ENCODE measurements around the gene NTHL1.

Gene NTHL1

DNA sequence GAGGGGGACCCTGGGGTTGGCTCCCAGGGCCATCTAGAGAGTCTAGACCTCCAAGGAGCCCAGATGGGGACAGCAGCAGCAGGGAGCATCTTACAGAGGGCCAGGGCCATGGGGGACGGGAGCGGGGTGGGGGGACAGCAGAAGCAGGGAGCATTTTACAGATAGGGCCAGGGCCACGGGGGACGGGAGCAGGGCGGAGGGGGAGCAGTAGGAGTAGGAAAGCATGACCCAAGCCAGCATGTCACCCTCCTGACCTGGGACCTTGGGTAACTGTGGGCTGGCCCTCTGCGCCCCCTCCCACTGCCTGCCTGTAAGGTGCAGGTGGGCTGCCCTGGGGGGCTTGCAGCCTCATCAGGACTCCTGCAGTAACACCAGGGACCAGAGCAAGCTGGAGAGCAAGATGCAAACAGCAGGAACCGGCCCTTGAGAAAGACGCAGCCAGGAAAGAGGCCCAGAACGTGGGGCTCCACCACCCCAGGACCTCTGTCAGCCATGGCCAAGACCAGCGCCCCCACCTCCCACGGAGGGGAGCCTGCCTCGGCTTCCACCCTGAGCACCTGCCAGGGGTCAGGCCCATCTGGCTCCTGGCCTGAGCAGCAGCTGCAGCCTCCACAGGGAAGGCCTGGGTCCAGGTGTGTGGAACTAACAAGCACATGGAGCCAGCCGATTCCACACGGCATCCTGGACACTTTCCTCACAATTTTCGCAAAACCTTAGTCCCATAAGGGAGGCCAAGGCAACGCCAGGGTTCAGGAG is 40.4 kb downstream of the NTHL1 start:
- DNase-seq: no peak

DNA sequence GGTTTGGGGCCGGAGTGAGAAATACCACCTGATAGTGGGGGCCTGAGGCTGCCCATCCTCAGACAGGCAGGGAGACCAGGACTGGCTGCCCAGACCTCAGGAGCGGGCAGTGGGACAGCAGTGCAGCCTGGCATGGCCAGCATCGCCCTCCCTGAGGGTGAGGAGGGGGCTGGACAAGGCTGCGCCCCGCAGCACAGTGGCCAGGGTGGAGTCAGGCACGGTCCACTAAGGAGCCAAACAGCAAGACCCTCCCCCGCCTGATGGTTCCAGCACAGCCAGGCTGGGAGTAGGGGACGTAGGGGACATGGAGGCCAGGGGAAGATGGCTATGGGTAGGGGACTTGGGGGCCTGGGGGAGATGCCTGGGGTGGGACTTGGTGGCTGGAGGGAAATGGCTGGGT is 41.3 kb downstream of the NTHL1 start:
- no peak for DNase-seq

DNA sequence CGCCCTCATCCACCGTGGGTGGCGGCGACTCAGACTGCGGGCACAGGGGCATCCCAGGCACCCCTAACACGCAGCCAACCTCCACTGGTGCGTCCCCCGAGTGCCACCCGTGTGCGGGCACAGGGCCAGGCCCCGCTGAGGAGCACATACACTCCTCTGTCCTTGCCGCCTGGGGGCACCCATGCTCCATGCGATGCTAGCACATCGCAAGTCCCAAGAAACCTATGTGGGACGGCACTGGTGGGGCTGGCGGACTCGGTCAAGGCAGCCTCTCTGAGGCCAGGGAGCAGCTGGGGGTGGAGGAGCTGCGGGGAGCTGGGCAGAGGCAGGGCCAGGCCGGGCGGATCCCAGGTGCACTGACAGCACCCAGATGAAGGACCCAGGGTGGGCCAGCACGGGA is 42.0 kb downstream of the NTHL1 start:
- DNase-seq: no peak

DNA sequence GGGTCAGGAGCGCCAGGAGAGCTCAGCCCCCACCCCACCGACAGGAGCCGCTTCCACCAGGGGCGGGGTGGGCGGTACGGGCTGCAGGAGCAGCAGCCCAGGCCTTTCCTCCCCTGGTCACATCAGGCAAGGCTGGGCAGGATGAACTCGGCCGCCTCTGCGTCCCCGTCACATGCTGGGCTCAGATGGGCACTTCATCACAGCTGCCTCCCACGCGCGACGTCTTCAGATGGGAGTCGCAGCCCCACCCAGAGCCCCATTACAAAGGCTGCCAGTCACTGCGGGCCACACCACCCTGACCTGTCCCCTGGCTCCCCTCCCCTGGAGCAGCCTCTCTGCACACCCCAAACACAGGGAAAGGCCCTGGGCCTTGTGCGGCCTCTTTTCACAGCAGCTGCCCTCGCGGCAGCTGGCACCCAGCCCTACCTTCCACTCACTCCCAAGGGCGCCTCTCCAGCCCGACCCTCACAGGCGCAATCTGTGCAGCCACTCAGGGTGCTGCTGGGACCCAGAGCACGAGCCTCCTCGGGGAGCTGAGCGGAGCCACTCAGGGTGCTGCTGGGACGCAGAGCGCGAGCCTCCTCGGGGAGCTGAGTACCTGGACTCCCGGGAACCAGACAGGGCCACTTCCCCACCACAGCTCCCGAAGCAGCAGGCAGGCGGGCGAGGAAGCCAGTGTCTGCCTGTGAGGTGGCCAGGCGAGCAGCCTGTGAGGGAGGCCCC is 42.7 kb downstream of the NTHL1 start:
- no peak for DNase-seq

DNA sequence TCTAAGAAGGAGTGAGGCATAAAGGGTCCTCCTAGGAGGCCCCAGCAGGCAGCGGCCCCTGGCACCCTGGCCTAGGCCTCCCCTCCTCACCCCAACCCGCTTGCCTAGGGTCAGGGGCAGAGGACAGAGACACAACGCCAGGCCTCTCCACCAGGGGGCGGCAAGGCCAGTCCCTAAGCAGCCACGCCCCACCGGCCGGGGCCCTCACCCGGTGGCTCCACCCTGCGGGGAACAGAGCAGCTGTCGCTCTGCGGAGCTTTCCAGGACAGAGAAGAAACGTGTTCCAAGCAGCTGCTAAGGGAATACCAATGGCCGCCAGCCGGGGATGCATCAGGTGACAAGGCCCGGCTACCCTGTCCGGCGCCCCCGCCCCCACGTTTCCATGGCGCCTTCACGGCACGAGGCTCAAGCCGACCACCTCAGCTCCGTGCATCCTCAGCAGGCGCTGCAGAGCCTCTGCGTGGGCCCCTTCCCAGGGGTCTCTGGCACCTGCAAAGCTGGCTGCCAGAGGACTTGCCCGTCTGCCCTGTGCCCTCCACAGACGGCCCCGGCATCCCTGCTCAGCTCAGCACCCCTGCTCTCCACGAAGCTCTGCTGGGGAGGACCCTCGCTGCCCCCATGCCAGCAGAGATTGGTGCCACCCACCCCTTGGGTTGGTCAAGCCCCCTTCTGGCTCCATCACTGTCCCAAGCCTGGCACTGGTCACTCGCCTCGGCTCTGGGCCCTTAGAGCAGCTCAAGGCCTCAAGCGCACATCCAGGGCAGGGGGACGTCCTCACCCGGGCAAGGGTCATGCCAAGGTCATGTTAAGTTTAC is 43.6 kb downstream of the NTHL1 start:
- peak; percentile 96 for DNase-seq

DNA sequence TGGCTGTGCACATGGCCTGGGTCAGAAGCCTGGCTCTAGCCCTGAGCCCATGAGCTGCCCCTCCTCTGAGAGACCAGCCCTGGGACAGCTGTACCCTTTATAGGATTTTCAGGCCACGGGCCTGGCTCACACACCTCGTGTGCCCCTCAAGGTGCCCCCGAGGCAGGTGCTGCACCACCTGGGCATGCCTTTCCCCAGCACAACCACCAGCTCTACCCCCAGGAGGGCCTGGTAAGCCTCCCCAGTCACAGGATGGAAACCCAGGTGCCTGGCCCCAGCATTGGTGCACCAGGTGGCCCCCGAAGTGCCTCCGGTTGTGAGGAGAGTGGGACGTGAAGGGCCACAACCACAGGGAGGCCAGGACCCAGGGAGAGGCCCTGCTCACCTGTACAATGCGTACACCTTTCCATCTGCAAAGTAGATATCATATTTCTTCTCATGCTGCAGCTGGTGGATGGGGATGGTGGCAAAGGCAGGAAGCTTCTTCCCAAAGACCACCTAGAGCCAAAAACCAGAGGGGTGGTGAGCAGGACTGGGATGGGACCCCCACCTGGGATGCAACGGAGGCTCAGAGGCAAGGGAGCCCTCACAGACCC is 44.3 kb downstream of the NTHL1 start:
- no peak for DNase-seq

DNA sequence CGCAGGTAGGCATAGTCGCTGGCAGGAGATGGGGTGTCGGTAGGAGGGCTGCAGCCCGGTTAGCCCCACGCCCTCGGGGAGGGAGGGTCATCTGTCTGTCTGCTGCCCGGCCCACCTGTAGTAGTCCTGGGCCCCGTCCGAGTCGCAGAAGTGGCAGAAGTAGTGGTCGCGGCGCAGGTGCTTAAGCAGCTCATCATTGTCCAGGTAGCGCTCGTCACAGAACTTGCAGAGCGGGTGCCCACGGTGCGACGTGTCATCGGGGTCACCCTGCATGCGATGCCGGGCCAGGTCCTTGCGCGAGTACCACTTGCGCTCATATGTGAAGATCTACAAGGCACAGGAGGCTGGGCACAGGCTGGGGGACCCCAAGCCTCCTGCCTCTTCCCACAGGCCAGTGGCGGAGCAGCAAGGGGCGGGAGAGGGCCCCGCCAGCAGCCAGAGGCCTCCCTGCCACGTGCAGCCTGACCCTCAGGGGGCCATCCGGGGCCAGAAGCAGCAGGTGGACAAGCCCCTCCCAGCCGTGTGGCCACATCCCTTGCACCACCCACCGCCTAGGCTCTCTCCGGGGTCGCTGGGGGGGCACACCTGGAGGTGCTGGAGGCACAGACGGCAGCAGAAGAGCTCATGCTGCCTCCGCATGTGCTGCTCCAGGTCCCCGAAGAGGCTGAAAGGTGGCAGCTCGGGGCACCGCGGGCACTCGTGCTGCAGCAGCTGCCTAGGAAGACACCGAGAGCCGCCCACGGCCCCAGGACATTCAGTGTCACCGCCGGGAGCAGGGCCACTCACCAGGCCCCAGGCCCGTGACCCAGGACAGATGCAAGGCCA is 45.0 kb downstream of the NTHL1 start:
- DNase-seq: no peak

DNA sequence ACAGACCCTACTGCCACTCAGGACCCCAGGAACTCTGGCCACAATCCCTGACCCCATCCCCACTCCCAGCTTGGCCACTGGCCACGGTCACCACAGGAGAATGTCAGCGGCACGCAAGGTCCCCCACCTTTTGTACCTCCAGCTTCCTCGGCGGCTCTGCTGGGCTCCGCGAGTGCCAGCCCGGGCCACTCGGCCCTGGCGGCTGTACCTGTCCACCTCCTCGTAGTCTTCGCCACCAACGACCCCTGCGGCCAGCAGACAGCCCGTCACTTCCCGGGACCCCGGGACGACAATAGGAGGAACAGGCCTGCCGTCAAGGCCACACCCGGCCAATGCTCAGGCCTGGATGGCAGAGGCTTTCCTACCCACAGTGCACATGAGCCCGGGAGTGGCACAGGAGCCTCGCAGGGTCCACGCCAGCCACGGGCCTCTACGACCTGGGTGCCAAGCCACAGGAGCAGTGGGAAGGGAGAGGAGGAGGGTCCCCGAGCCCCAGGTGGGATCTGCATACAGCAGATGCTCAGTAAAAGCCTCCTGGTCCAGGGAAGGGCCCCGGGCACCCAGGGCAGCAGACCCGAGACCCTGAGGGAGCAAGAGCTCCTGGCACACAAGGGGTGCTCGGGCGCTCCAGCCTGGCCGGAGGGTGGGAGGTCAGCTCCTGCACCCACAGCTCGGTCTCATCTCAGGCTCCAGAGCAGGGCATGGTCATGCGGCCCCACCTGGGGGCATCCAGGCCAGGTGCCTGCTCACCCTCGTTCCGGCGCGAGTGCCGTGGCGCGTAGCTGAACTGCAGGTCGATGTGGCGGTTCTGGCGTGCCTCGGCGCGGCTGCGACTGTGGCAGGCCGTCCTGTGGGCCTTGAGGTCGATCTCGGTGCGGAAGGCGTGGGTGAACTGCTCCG is 45.9 kb downstream of the NTHL1 start:
- DNase-seq: no peak

DNA sequence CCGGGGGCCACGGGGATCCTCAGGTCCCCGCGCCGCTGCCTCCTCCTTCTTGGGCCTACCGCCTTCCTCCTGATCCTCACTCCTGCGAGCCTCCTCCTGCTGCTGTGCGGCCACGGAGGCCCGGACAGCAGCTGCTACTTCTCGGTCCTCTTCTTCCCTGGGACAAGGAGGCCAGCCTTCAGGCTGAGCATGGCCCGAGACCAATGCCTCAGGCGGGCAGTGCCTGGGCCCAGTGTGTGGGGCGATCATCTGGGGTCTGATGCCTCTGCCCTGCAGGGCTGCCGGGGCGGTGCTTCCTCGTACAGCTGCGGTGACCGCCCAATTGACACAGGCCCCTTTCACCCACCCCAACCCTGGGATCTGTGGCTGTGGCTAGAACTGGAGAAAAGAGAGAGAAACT is 46.6 kb downstream of the NTHL1 start:
- no peak for DNase-seq

DNA sequence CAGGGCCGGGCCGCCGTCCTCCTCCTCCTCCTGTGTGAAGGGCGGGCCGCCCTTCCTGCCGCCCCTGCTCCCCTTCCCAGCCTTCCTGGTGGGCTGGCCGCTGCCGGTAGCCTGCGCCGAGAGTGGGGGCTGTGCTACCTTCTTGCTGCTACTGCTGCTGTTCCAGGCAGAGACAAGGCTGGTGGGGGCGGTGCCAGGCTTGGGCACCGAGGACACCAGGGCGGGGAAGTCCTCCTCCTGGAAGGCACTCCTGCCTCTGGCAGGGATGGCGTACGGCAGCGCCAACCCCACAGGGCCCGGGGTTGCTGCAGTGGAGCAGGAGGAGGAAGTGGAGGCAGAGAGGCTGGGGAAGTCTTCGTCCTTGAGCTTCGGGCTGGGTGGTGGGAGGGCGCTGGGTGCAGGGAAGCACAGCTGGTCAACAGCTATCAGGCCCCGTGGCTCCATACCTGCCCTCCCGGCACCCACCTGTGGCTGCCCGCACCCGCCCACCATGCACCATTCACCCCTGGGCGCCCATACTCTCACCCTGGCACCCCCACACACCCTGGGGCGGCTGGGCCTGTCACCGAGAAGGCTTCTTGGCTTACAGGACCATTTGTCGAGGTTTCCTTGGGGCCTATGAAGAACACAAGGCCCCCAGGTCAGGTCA is 47.6 kb downstream of the NTHL1 start:
- DNase-seq: no peak

DNA sequence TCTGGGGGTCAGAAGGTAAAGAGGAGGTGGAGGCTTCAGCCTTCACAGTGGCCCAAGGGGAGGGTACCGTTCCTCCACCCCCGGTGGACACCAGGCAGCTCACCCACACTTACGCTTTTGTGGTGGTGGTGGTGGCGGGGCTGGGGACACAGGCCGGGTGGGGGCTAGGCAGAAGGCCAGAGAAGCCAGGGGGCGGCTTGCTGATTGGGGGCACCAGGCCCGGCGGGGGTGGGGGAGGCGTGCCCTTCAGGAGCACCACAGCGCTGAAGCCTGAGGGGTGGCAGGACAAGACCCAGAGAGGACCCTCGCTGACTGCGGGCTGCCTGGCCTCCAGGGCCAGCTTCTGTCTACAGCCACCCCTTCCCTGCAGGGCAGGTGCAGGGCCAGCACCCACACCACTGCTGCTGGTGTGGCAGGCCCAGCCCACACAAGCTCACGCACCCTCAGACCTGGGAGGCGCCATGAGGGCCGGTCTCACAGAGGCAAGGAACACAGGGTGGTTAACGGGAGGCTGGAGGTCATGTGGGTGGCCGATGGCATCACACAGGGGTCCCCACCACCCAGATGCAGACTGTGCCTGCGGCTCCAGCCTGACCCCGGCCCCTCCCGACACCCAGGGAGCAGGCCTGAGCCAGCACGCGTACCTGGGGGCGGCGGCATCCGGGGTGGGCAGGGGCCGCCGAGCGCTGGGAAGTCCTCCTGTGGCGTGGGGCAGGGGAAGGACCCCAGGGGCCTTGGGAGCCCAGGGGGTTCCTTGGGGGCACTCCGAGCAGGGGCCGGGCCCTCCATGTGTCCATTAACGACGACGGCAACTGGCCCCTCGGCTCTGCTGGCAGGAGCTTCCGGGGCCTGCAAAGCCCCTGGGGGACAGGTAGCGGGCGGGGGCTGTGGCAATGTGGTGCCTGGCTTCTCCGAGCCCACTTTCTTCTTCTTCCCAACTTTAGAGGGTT is 48.5 kb downstream of the NTHL1 start:
- DNase-seq: no peak

DNA sequence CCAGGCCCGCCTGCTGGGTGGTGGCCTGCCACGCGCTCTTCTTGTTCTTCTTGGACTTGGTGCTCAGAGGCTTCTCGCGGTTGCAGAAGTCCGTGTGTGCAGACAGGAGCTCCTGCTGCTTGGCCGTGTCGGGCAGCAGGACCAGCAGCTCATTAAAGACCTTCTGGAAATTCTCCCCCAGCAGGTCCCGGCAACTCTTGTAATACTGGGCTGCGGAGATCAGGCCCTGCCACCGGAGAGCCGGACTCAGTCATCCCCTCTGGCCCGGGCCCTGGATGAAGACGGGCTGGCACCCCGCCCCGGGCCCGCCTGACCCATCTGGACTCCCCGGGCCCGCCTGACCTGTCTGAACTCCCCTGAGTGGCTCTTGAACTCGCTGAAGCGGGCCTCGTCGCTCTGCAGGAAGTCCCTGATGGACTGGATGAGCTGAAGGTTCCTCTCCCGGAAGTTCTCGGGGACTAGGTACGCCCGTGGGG is 49.2 kb downstream of the NTHL1 start:
- no peak for DNase-seq

DNA sequence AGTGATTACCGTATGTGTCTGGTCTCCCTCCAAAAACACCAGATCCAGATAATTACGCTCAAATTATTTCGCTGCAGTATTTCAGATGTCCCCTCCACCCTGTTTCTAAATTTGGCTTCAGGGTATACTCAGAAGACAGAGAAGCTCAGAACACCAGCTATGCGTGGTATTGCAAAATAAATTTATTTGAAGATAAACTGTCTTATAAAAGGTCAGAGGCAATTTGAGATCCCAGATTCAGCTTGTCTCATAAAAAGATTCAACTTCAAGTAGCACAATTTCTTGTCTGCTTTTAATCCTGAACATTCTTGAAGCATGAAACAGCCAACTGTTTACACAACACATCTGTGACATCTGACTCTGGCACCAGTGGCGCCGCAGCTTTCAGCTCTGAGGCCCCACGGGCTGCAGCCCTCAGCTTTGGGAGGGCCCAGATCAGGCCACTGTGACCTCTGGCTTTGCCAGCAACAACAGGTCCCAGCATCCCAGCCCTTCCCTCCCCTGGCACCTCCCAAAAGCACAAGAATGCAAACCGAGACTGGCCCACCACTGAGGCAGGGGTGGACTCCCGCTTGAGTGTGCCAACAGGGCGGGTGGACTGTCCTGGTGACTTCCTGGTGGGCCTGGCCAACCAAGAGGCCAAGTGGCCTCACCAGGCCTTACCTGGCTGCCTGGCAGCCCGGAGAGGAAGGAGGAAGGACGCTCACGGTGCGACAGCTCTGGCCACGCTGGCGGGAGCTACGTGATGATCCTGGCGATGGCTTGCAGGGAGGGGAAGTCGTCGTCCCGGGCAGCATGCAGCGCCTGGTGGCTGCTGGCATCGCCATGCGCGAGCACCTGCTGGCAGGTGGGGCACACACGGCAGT is 49.9 kb downstream of the NTHL1 start:
- DNase-seq: no peak

DNA sequence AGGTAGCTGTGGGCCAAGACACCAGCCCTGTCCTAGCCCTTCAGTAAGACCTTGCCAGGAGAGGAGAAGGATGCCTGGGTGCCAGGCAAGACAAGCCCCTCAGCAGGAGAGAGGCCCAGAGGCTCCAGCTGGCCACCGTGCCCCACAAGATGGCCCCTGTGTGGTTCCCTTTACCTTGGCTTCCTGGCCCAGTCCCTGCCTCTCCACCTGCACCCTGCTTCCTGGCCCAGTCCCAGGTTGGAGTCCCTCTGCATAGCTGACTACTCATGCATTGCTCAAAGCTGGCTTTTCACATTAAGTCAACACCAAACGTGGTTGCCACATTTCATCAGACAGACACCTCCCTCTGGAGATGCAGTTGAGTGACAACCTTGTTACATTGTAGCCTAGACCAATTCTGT is 53.9 kb downstream of the NTHL1 start:
- peak; percentile 70 for DNase-seq

DNA sequence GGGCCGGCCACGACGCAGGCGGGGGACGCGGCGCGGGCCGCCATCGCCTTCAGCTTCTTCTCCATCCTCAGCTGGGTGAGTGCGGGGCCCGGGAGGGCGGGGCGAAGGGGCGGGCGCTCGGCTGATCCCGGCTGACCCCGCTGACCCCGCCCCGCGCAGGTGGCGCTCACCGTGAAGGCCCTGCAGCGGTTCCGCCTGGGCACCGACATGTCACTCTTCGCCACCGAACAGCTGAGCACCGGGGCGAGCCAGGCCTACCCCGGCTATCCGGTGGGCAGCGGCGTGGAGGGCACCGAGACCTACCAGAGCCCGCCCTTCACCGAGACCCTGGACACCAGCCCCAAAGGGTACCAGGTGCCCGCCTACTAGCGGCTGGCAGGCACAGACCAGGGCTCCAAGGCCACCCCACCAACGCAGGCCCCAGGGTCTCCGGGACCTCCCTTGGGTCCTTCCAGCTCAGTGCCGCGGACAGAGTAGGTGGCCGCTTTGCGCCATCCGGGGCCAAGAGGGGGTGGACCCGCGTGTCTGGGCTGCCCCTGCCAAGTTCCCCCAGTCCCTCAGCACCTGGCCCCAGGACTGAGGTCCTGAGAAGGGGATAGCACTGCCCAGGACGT is 54.8 kb downstream of the NTHL1 start:
- no peak for DNase-seq

DNA sequence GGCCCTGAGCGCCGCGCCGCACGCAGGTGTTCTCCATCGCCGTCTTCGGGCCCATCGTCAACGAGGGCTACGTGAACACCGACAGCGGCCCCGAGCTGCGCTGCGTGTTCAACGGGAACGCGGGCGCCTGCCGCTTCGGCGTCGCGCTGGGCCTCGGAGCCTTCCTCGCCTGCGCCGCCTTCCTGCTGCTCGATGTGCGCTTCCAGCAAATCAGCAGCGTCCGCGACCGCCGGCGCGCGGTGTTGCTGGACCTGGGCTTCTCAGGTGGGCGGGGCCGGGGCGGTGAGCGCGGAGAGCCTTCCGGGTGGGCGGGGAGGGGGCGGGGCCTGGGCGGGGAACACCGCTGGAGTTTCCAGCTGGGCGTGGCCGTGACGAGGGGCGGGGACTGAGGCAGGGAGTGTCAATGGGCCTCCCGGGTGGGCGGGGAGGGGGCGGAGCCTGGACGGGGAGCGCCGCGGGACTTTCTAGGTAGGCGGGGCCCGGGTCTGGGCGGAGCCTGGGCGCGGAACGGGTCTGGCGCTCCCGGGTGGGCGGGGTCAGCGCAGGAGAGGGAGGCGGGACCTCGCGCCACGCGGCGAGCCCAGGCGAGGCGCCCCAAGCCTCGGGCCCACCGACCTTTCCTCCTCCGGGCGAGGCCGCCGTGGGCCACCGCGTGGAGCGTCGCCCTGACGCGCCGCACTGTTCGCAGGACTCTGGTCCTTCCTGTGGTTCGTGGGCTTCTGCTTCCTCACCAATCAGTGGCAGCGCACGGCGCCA is 55.5 kb downstream of the NTHL1 start:
- DNase-seq: peak; percentile 99

DNA sequence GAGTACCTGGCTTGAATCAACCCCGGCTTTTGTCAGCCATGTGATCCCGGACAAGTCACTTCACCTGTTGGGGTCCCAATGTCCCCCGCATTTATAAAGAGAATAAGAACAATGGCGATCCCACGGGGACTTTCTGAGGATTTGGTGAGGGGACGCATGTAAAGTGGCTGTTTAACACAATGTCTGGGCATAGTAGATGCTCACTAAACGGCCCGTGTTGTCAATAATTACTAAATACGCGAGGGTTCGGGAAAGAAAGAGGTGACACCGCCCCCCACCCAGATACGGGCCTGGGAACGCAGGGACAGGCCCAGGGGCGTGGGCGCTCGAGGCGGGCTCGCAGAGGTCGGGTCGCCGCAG is 56.1 kb downstream of the NTHL1 start:
- no peak for DNase-seq

Measured in activated CD8-positive, alpha-beta memory T cell treated with anti-CD3 and anti-CD28 coated beads, Interleukin-2, amount 50 U/mL, for 48 hours (primary cell).